ENCODE measurements around the gene CCDC175.

CCDC175 gene

DNA sequence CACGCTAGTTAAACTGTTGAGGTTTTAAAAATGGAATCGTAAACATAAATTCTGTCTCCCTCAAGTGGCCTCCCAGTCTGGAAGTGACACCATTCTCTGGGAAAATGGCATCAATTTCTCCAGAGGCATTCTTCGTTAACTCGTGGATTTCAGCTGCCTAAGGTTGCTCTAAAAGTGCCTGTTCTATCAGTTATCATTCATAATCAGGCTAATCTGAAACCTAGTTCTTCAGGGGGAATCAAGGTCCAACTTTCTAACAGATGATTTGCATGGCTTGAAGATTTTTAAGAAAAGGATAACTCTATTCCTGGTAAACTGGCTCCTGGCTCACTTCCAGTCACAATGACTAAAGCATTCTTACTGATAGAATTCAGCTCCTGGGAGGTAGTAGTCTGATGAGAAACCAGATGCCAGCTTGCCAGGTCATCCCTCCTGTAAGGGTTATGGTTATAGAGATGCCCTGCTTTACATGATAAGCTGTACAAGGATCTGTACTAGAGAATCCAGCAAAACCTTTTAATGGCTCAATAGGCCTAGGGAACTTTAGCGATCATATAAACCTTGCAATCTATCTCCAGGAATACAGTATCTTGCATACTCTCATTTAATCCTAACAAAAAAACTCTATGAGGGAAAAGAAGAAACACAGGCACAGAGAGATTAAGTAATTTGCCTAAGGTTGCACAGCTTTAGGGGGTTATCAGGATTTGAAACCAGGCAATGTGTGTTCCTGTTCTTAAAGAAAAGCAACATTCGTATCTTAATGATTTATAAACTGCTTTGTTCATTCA is 93.9 kb downstream of the CCDC175 start:
- no peak for DNase-seq (ENCODE audit: low read depth in 2 of 2)

DNA sequence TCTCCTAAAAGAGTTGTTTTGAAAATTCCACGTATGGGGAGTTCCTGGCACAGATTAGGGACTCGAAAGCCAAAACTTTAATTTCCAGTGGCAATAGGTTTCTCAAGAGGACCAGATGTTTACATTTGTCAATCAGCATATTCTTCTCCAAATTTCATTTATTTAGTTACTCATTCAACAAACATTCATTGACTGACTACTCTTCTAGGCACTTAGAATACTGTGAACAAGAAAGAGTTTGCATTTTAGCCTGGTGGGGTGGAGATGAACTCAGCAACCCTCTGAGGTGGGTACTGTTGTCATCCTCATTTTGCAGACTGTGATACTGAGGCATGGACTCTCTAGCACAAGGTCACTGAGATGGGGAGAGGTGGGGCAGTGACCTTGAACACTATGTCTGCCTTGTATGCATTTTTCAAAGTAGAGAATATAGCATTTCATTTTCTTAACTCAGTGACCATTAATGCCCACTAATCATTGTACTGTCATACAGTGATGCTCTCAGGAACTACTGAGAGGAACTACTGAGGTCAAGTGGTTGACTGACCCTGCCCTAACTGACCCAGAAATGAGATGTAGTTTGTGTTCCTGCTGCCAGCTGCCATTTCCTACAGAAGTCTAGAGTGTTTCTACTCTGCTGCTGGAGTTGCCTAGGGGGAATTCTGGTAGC is 94.6 kb downstream of the CCDC175 start:
- DNase-seq (ENCODE audit: low read depth in 2 of 2) = no peak

DNA sequence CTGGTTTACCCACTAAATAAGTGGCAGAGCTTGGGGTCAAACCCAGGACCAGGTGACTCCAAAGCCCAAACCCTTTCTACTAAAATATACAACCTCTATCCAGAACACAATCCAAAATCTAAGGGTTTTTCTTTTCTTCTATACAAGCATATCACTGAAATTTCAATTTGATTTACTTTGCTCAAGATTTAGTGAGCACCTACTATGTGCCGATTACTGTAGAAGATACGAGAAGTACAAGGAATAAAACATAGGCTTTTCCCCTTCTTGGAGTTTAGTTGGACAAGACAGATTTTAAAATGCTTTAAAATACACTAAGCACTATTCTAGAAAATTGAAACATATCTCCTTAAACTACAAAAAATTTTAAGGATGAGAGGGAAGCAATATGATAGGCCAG is 95.2 kb downstream of the CCDC175 start:
- no peak for DNase-seq (ENCODE audit: low read depth in 2 of 2)

DNA sequence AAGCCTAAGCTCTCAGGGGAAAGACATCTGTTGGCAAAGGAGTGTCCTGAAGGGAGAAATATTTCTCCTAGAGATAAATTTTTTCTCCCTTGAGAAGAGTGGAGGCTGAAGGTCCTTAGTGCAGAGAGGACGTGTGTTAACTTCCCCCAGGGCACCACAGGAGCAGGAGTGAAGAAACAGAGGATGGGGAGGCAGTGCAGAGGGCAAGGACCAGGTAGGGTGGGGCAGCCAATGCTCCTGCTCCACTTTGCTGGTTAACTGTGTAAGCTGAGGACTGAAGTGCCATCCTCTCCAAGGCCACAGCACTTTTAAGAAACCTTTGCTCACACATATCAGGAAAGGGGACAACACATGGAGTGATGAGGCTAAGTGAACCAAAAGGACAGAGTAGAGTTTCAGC is 96.4 kb downstream of the CCDC175 start:
- no peak for DNase-seq (ENCODE audit: low read depth in 2 of 2)

DNA sequence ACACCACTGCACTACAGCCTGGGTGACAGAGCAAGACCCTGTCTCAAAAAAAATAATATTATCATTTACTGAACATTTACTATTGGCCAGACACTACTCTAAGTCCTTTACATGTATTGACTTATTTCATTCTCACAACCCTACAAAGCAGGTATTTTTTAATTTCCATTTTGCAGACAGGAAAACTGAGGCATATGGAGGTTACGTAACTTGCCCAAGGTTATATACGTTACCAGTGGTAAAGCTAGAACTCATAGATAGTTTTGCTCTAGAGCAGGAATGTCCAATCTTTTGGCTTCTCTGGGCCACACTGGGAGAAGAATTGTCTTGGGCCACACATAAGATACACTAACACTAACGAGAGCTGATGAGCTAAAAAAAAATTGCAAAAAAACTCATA is 98.1 kb downstream of the CCDC175 start:
- no peak for DNase-seq (ENCODE audit: low read depth in 2 of 2)

DNA sequence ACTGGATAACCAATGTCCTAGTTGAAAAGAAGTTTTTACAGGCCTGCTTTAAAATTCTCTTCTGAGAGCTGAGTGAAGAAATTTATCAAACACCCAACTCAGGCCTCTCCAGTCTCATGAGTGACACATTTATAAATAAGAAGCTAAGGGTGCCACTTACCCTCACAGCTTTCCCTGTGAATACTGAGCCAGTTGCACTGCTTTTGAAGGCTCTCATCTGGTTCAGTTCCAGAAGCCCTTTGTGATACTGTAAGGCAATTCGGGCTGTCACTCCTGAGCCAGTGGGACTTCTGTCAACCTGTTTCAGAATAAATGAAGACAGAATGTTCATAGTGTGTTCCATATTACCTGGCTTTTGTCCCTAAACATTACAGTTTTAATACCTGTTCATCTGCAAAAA is 100.9 kb downstream of the CCDC175 start:
- DNase-seq (ENCODE audit: low read depth in 2 of 2) = no peak

DNA sequence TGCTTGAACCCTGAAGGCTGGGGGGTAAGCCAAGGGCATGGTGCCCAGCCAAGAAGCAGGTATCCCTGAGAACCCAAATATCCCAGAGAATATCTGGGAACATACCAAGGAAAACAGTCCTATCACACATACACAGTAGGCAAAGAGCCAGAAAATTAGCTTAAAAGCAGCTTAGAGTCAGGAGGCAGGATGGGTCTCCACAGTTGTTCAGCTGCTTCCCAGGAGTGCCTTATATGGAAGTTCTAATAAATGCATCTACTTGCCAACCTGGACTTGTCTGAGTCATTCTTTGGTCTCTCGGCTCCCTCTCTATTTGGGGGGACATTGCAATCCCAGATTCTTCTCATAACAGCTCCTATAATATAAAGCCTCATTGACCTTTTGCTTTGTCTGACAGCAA is 102.4 kb downstream of the CCDC175 start:
- no peak for DNase-seq (ENCODE audit: low read depth in 2 of 2)

DNA sequence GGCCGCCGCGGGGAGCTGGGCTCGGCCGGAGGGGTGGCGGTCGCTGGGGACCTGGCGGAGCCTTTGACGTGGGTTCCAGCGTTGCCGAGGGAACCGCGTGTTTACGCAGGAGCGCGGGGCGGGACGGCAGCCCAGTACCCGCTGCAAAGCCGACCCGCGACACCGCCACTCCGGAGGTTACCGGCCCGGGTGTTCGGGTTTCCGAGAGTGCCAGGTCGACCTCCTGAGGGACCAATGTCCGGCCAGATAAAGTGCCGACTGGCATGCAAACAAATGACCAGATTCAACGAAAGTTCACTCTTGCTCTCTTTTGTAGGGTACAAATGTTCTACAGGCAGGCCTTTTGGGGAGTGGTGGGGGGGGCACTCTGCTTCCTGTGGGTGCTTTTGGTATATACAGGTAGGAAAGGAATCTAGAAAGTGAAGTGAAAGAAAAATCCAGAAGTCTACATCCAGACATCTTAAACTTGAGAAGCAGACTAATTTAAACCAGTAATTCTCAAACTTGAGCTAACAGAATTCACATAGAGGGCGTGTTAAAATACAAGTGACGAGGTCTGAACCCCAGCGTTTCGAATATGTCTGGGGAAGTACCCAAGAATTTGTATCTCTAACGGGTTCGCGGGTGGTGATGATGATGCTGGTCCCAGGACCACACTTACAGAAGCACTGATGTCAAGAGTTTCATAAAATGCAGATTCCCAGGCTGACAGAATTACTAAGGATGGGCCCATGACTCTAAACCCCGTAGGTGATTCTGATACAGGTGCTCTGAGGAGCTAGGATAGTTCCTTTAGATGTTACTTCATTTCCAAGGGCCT is 111.1 kb downstream of the CCDC175 start, which contains the start of gene GPR135:
Gene GPR135 (minus strand): TSS at position 65 of the 820 bp plus-strand sequence. CDS start 154 bp downstream, outside the sequence.
- peak in 1 of 2 donors; percentile 14 for DNase-seq (ENCODE audit: low read depth in 2 of 2)

DNA sequence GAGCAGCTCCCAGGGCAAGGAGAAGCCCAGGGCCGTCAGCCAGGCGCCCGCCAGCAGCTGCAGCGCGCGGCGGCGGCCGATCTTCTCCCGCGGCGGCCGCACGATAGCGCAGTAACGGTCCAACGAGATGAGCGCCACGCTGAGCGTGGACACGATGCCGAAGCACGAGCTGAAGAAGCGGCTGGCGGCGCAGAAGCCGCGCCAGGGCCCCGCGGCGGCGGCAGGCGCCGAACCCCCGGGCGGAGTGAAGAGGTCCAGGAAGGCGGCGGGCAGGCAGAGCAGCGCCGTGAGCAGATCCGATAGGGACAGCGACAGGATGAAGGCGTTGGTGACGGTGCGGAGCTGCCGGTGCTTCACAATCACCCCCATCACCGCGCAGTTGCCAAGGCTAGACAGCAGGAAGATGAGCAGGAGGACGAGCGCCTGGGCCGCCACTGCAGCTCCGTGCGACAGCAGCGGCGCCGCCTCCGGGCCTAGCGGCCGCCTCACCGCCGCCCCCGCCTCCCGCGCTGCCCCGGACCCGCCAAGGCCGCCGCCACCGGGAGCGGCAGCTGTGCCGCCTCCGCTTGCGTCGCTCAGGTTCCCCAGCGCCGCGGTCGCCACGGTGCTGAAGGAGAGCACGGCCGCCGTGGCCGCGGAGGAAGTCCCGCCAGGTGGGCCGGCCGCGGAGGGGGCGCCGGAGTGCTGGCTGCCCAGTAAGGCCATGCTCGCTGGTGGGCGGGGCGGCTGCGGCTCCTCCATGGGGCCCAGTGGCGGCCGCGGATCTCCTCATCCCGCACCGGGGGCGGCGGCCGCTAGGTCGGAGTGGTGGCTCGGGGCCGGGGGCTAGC is 111.9 kb downstream of the CCDC175 start:
- peak; percentile 16 to 32 for DNase-seq (ENCODE audit: low read depth in 2 of 2)

DNA sequence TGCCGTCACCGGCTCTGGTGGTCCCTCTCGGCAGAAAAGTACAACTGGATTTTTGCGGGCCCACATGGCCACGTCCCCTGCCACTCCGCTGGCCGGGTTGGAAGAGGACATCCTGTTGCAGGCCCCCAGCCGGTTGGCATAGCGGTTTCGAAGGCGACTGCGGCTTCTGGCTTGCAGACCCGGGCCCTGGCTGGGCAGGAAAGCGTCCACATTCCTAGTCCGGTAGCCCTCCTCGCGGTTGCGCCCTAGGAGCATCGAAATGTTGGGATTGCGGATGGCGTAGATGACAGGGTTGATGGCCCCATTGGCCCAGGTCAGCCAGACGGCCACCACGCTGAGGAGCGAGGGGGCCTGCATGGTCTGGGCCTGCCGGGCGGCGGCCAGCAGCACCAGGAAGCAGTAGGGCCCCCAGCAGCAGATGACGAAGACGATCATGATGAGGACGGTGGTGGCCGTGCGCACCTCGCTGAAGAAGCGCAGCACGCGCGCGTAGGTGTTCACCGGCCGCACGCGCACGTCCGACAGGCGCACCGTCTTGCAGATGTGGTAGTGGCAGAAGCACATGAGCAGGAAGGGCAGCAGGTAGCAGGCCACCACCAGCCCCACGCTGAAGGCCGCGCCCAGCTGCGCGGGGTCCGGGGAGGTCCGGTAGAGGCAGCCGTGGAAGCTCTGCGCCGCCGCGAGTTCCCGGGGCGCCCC is 112.7 kb downstream of the CCDC175 start:
- DNase-seq (ENCODE audit: low read depth in 2 of 2) = peak; percentile 24 to 27

DNA sequence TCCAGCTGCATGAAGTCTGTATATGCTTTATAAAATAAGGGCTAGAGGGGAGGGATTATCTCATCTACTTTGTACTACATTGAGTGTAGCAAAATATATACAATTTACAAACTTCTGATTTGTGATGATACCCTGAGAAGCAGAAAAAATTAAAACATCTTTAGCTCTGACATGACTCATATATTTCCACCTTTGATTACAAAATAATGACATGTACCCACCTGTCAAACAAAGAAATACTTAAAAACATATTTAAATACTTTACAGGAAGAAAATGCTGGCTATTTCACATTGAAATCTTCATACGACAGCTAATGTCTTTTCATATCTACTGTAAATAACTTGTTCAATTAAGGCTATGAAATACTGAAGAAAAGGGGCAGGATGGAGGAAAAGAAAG is 114.7 kb downstream of the CCDC175 start:
- DNase-seq (ENCODE audit: low read depth in 2 of 2) = no peak

DNA sequence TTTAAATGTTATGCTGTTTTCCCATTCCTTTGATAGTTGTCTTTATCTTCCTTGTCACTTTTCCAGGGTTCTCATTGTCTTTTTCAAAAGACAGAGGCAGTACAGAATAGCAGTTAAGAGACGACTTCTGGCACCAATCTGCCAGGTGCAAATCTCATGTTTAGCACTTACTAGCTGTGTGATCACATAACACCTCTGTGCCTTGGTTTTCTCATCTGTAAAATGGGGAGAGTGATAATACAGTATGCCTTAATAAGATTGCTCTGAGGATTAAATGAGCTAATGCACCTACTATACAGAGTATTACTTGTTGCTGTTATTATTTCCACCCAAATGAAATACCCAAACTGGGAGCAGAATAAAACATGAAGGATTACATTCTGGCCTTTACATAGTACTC is 116.2 kb downstream of the CCDC175 start:
- no peak for DNase-seq (ENCODE audit: low read depth in 2 of 2)

DNA sequence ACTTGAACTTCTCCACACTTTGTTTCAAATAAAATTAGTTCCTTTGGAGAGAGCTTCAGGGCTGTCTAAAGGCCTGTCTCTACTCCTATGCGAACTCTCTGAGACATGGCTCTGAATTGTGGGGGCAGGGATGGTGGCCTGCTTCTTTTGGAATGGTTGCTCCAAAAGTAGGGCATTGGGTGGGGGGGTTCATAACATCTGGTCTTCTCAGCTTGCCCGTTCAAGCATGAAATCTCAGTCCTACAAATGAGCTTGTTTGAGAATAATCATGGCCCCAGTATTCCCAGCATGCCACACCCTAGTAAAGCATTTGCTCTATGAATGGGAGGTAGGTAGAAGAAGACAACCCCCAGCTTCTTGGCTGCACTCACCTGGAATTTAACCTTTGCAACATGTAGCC is 118.1 kb downstream of the CCDC175 start:
- no peak for DNase-seq (ENCODE audit: low read depth in 2 of 2)

DNA sequence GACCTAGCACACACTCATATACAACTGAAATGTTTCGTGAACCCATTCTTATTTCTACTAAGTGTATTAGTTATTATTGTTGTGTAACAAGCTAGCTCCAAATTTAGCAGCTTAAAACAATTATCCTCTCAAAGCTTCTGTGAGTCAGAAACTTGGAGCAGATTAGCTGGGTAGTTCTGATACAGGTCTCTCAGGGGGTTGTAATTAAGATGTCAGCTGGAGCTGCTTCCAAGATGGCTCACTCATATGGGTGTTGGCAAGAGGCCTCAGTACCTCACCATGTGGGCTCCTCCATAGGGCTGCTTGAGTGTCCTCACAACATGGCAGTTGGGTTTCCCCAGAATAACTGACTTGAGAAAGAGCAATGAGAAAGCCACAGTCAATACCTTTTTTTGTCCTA is 121.2 kb downstream of the CCDC175 start:
- no peak for DNase-seq (ENCODE audit: low read depth in 2 of 2)
